ENCODE measurements around the gene RFX3.

The RFX3 gene

DNA sequence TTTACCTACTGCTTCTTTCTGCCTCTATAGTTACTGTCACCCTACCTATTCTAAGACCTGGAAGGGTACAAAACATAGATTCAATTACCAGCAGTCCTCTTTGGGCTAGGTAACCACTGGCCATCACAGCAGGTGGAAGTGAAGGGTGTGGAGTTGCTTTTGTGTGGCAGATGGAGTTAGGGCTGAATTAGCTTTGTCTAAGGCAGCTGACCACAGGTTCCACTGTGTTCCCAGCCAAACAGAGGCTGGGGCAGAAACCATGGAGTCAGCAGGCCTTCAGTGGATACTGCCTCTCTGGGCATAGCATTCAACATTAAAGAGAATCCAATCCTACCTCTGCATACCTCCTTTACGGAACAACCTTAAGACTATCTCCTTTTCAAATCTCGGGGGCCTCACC is 254.2 kb downstream of the RFX3 start:
- TF ChIP-seq, protein P1, sequence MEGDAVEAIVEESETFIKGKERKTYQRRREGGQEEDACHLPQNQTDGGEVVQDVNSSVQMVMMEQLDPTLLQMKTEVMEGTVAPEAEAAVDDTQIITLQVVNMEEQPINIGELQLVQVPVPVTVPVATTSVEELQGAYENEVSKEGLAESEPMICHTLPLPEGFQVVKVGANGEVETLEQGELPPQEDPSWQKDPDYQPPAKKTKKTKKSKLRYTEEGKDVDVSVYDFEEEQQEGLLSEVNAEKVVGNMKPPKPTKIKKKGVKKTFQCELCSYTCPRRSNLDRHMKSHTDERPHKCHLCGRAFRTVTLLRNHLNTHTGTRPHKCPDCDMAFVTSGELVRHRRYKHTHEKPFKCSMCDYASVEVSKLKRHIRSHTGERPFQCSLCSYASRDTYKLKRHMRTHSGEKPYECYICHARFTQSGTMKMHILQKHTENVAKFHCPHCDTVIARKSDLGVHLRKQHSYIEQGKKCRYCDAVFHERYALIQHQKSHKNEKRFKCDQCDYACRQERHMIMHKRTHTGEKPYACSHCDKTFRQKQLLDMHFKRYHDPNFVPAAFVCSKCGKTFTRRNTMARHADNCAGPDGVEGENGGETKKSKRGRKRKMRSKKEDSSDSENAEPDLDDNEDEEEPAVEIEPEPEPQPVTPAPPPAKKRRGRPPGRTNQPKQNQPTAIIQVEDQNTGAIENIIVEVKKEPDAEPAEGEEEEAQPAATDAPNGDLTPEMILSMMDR (IDR thresholded peaks at IDR 0.05; ENCODE audit: low read depth, low read length): no peak
- no peaks in the 10 kb centered on the region for H3K27me3 ChIP-seq (ENCODE audit: insufficient read depth, low read depth, severe bottlenecking)
- H3K4me3 ChIP-seq (ENCODE audit: low read depth, low read length): no peak overlapping the region
- no peaks in the 10 kb centered on the region for H3K9me3 ChIP-seq (ENCODE audit: severe bottlenecking)
- H3K27ac ChIP-seq: no peak overlapping the region
- DNase-seq: no peak
- H3K36me3 ChIP-seq: no peaks in the 10 kb centered on the region

DNA sequence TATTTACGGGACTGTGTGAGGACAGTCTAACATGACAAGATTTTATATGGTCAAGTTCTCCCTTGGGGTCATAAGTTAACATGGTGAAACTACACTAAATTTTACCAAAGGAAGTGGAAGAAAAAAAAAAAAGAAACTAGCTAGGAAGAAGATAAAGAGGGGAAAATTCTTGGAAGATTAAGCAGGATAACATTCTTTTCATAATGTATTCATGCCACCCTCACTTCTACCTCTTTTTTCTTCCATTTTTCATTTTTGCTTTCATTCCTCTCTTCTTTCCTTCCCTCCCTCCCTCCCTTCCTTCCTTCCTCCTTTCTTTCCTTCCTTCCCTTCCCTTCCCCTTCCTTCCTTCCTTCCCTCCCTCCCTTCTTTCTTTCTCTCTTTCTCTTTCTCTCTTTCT is 254.6 kb downstream of the RFX3 start:
- Histone ChIP-seq H3K9me3 (ENCODE audit: severe bottlenecking) (no peaks in the 10 kb centered on the region), H3K36me3 (no peaks in the 10 kb centered on the region), H3K27me3 (ENCODE audit: insufficient read depth, low read depth, severe bottlenecking) (no peaks in the 10 kb centered on the region), H3K4me3 (ENCODE audit: low read depth, low read length) (no peak overlapping the region), H3K27ac (no peak overlapping the region)
- TF ChIP-seq, protein P1 (IDR thresholded peaks at IDR 0.05; ENCODE audit: low read depth, low read length): no peak
- DNase-seq: no peak

DNA sequence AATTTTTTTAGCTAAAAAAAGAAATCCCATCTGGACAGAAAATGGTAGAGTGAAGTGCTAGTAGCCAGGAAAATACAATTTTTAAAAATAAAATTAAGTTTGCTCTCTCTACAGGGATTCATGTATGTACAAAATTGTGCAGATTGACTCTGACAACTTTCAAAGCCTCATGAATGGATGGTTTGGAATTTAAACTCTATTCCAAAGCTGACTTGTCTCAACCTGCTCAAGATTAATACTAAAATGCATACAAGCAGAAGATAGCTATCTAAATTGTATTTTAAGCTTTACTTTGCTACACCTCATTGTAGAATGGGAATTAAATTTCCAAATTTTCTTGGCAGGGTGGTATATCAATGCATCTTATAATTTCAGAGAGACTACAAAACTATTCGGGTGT is 257.6 kb downstream of the RFX3 start:
- H3K4me3 ChIP-seq (ENCODE audit: low read depth, low read length): no peak overlapping the region
- H3K27ac ChIP-seq: no peak overlapping the region
- H3K9me3 ChIP-seq (ENCODE audit: severe bottlenecking): no peaks in the 10 kb centered on the region
- TF ChIP-seq, protein P1 (IDR thresholded peaks at IDR 0.05; ENCODE audit: low read depth, low read length): no peak
- no peaks in the 10 kb centered on the region for H3K36me3 ChIP-seq
- DNase-seq: no peak
- no peaks in the 10 kb centered on the region for H3K27me3 ChIP-seq (ENCODE audit: insufficient read depth, low read depth, severe bottlenecking)

DNA sequence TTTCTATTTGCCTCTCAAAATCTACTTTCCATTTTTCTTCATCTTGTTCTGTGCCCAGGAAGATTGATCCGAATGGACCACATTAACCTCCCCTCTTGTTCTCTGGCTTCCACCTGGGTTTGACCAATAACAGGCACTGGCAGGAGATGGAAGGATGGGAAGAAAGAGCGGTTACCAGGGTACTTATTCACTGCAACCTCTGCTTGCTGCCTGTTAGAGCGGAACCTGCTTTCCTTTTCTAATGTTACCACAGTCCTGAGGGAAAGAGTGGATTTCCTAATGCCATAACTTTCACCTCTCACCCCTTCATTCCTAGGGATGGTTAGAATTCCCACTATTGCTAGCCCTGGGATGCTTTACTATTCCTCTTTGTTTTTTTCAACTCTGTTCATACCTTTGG is 262.1 kb downstream of the RFX3 start:
- H3K4me3 ChIP-seq (ENCODE audit: low read depth, low read length): no peak overlapping the region

DNA sequence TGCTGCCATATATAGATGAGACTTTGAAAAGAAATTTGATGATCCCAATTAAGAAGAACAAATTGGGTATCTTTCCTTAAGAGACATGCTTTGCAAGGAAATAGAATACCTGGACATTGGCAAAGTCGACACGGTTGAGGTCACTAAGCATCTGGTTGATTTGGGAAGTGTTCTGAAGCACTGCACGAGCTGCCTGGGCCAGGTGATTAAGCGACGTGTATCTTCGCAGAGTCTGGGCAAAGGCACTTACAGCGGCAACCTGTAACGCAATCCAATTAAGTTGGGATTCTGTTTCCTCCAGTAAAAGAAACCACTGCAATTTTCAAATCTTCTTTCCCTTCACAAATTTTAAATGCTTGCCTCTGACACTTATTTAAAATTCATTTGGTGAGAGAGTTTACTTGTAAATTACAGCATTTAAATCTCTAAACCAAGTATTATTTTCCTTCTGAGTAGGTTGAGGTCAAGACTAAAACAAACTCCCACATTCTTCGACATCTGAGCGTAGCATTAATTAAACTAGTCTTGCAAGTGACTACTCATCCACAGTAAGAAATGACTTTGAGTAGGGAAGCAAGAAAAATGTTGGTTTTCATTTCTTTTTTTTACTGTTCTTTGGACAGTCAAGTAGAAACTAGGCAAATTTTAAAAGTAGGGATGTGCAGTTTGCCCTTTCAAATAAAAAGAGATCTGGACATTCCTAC is 262.8 kb downstream of the RFX3 start:
- TF ChIP-seq, protein P1 (IDR thresholded peaks at IDR 0.05; ENCODE audit: low read depth, low read length): no peak
- Histone ChIP-seq H3K4me3 (ENCODE audit: low read depth, low read length) (no peak overlapping the region), H3K27me3 (ENCODE audit: insufficient read depth, low read depth, severe bottlenecking) (no peaks in the 10 kb centered on the region), H3K36me3 (no peaks in the 10 kb centered on the region; the same call in 1 of the 2 replicates), H3K27ac (no peak overlapping the region), H3K9me3 (ENCODE audit: severe bottlenecking) (no peaks in the 10 kb centered on the region)
- no peak for DNase-seq

More for the DNA sequence above, 262.1 kb downstream of the RFX3 start:
- TF ChIP-seq, protein P1 (IDR thresholded peaks at IDR 0.05; ENCODE audit: low read depth, low read length): no peak
- Histone ChIP-seq H3K36me3 (no peaks in the 10 kb centered on the region; the same call in 1 of the 2 replicates), H3K27ac (no peak overlapping the region), H3K27me3 (ENCODE audit: insufficient read depth, low read depth, severe bottlenecking) (no peaks in the 10 kb centered on the region), H3K9me3 (ENCODE audit: severe bottlenecking) (no peaks in the 10 kb centered on the region)
- DNase-seq: no peak

DNA sequence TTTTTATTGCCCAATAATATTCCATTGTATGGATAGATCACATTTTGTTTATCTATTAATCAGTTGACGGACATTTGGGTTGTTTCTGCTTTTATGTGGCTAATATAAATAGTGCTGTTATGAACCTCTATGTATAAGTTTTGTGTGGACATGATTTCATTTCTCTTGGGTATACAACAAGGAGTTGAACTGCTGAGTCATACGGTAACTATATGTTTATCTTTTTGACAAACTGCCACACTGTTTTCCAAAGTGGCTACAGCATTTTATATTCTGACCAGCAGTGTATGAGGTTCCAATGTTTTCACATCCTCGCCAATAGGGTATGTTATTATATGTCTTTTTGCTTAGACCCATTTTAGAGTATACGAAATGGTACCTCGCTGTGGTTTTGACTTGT is 264.3 kb downstream of the RFX3 start:
- no peak overlapping the region for H3K4me3 ChIP-seq (ENCODE audit: low read depth, low read length)
- no peak overlapping the region for H3K27ac ChIP-seq
- H3K9me3 ChIP-seq (ENCODE audit: severe bottlenecking): no peaks in the 10 kb centered on the region
- H3K36me3 ChIP-seq: no peaks in the 10 kb centered on the region; the same call in 1 of the 2 replicates
- TF ChIP-seq, protein P1 (IDR thresholded peaks at IDR 0.05; ENCODE audit: low read depth, low read length): no peak
- no peaks in the 10 kb centered on the region for H3K27me3 ChIP-seq (ENCODE audit: insufficient read depth, low read depth, severe bottlenecking)
- no peak for DNase-seq

Measured in WERI-Rb-1 (cell line).